ENCODE data around the gene RNF141. TPM values are rescaled to one million over a fixed set of nuclear protein-coding genes. Genes with fewer than 3 reads are reported as not detected.

Gene RNF141
- total RNA-seq, 1 experiment from 2014 or later, result 23.2 TPM

GRCh38 chr11:10462746-10463300, 78.2 kb downstream of the RNF141 start:
- TF ChIP-seq, protein P1, sequence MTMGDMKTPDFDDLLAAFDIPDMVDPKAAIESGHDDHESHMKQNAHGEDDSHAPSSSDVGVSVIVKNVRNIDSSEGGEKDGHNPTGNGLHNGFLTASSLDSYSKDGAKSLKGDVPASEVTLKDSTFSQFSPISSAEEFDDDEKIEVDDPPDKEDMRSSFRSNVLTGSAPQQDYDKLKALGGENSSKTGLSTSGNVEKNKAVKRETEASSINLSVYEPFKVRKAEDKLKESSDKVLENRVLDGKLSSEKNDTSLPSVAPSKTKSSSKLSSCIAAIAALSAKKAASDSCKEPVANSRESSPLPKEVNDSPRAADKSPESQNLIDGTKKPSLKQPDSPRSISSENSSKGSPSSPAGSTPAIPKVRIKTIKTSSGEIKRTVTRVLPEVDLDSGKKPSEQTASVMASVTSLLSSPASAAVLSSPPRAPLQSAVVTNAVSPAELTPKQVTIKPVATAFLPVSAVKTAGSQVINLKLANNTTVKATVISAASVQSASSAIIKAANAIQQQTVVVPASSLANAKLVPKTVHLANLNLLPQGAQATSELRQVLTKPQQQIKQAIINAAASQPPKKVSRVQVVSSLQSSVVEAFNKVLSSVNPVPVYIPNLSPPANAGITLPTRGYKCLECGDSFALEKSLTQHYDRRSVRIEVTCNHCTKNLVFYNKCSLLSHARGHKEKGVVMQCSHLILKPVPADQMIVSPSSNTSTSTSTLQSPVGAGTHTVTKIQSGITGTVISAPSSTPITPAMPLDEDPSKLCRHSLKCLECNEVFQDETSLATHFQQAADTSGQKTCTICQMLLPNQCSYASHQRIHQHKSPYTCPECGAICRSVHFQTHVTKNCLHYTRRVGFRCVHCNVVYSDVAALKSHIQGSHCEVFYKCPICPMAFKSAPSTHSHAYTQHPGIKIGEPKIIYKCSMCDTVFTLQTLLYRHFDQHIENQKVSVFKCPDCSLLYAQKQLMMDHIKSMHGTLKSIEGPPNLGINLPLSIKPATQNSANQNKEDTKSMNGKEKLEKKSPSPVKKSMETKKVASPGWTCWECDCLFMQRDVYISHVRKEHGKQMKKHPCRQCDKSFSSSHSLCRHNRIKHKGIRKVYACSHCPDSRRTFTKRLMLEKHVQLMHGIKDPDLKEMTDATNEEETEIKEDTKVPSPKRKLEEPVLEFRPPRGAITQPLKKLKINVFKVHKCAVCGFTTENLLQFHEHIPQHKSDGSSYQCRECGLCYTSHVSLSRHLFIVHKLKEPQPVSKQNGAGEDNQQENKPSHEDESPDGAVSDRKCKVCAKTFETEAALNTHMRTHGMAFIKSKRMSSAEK (CRISPR knock-in tag; IDR thresholded peaks at IDR 0.05; ENCODE audit: borderline replicate concordance), result no peak
- TF ChIP-seq SOX15 (CRISPR knock-in tag; IDR thresholded peaks at IDR 0.05) (no peak), RORB (CRISPR knock-in tag; IDR thresholded peaks at IDR 0.05) (no peak), SMAD4 (CRISPR knock-in tag; IDR thresholded peaks at IDR 0.05) (no peak), TCF7 (CRISPR knock-in tag; IDR thresholded peaks at IDR 0.05; ENCODE audit: low read depth) (no peak), ZNF281 (CRISPR knock-in tag; IDR thresholded peaks at IDR 0.05) (no peak), MYBL2 (CRISPR knock-in tag; IDR thresholded peaks at IDR 0.05) (no peak)
- TF ChIP-seq, protein P2, sequence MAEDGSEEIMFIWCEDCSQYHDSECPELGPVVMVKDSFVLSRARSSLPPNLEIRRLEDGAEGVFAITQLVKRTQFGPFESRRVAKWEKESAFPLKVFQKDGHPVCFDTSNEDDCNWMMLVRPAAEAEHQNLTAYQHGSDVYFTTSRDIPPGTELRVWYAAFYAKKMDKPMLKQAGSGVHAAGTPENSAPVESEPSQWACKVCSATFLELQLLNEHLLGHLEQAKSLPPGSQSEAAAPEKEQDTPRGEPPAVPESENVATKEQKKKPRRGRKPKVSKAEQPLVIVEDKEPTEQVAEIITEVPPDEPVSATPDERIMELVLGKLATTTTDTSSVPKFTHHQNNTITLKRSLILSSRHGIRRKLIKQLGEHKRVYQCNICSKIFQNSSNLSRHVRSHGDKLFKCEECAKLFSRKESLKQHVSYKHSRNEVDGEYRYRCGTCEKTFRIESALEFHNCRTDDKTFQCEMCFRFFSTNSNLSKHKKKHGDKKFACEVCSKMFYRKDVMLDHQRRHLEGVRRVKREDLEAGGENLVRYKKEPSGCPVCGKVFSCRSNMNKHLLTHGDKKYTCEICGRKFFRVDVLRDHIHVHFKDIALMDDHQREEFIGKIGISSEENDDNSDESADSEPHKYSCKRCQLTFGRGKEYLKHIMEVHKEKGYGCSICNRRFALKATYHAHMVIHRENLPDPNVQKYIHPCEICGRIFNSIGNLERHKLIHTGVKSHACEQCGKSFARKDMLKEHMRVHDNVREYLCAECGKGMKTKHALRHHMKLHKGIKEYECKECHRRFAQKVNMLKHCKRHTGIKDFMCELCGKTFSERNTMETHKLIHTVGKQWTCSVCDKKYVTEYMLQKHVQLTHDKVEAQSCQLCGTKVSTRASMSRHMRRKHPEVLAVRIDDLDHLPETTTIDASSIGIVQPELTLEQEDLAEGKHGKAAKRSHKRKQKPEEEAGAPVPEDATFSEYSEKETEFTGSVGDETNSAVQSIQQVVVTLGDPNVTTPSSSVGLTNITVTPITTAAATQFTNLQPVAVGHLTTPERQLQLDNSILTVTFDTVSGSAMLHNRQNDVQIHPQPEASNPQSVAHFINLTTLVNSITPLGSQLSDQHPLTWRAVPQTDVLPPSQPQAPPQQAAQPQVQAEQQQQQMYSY (CRISPR knock-in tag; IDR thresholded peaks at IDR 0.05), result no peak
- TF ChIP-seq, protein P3, sequence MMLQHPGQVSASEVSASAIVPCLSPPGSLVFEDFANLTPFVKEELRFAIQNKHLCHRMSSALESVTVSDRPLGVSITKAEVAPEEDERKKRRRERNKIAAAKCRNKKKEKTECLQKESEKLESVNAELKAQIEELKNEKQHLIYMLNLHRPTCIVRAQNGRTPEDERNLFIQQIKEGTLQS (CRISPR knock-in tag; conservative IDR thresholded peaks at IDR 0.05), result no peak
- H3K36me3 Mint-ChIP-seq, result peaks cover 9% of the 10 kb centered on the region; the same call in 1 of the 2 replicates
- no peak overlapping the region for H3K4me3 Mint-ChIP-seq
- peaks cover 19% of the 10 kb centered on the region for H3K4me1 Mint-ChIP-seq
- no peak overlapping the region for H3K27ac Mint-ChIP-seq
- peaks cover 7% of the 10 kb centered on the region; the same call in 1 of the 2 replicates for H3K27me3 Mint-ChIP-seq (ENCODE audit: low read depth)
- POLR2A ChIA-PET, result no interaction called here
- peaks cover 6% of the 10 kb centered on the region for H3K9me3 Mint-ChIP-seq
- ATAC-seq (no peak), DNase-seq (ENCODE audit: low spot score) (no peak)
- CTCF ChIA-PET, result interaction anchor here (0.6 kb wide), 1 partner anchor 495 kb away, joined by 3 read pairs; no protein-coding TSS in a partner anchor

Other genes with a start within 250 kb of the RNF141 start
- gene SBF2, start 247.0 kb downstream of the RNF141 start, total RNA-seq (2021), result 46.2 to 53.6 TPM (median 47.6 TPM) in 3 replicates
- 18.7 to 40.8 TPM (median 40.1 TPM) in 3 replicates for gene ADM, start 236.1 kb downstream of the RNF141 start, total RNA-seq (2021)
- 5.0 to 7.1 TPM (median 6.4 TPM) in 3 replicates for gene AMPD3, start 85.9 kb downstream of the RNF141 start, total RNA-seq (2021)
- gene LYVE1, start 27.5 kb upstream of the RNF141 start, total RNA-seq (2021), result 0.24 to 0.37 TPM (median 0.32 TPM) in 3 replicates
- gene IRAG1, start 152.6 kb upstream of the RNF141 start, total RNA-seq (2021), result 2.8 to 5.2 TPM (median 3.9 TPM) in 3 replicates
- 29.3 to 32.7 TPM (median 31.1 TPM) in 3 replicates for gene CTR9, start 210.1 kb upstream of the RNF141 start, total RNA-seq (2021)

Measured in WTC11 (cell line).